Mucosa of descending colon (tissue), 3 donors: ENCODE results near the gene ASIC5. TPM values are rescaled to one million over a fixed set of nuclear protein-coding genes. Genes with fewer than 3 reads are reported as not detected.

Experiments used
- ATAC-seq: fragments of 200-7000 bp; cut with Tn5 transposase; one replicate; pipeline ENCODE4 v1.9.1; 2020; ENCODE audit warnings: mild to moderate bottlenecking, moderate library complexity
- DNase-seq, 3 donors: peaks; one replicate each; pipeline ENCODE4 v3.0.0-alpha.2; 2020
- H3K36me3 ChIP-seq: fragments of 200-600 bp; one replicate; pipeline ENCODE4 v1.8.0; 2021; ENCODE audit warnings: low read depth, mild to moderate bottlenecking
- H3K4me1 ChIP-seq: fragments of 200-600 bp; one replicate; pipeline ENCODE4 v1.8.0; 2021; ENCODE audit warnings: low read depth, mild to moderate bottlenecking
- H3K4me3 ChIP-seq: fragments of 200-600 bp; one replicate; pipeline ENCODE4 v1.8.0; 2021; ENCODE audit warnings: mild to moderate bottlenecking
- H3K9me3 ChIP-seq: fragments of 200-600 bp; one replicate; pipeline ENCODE4 v1.8.0; 2021; ENCODE audit warnings: mild to moderate bottlenecking
- intact Hi-C, 2 donors: fragments of 100-400 bp; cut with DNase I in 1 of 2; cut with micrococcal nuclease in 1 of 2; formaldehyde crosslinking; loops; one replicate each; pipeline versions ENCODE4 v1.11.0 to v1.11.1; 2022; cut with DNase I, micrococcal nuclease
- total RNA-seq, 3 donors: library from RNA; stranded (reverse); fragmentation: NEBNext Ultra II Directional in 2 of 3; extraction: Animal tissue kit (Norgen Biotek cat#: 25700) in 2 of 3; gene quantifications; one replicate each; pipeline versions ENCODE4 v1.2.1 to v1.2.4, GENCODE V29; 2021 to 2023
- TF ChIP-seq, protein P1 (sequence below): fragments of 200-600 bp; IDR thresholded peaks from one replicate; pipeline ENCODE4 v1.8.0; 2022; ENCODE audit warnings: antibody characterized with exemption, mild to moderate bottlenecking
- donor health status: DM: no; HTN: no; CAD: no; lungs with moderate emphysema.
- donor health status: DM: no; HTN: no; CAD: no.
- donor health status: DM: no; HTN: yes; CAD: no.

Gene ASIC5
- total RNA-seq, 3 donors from 2014 or later: not detected

DNA sequence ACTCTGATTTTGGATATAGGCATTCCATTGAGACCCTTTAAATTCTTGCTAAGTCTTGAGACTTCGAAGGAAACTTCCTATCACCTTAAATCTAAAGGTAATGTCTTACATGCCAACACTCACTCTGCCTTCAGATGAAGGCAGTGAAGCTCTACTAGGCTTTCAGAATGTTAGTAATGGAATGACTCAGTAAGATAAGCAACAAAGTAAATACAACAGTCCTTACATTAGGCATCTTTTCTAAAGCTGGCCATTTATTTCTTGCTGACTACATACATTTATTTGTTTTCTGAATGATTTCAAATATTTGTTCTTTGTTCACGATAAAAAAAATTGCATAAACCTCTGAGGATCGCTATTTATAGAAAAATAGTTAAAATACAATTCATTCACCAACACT lies 43.5 kb downstream of the ASIC5 start:
- no peaks in the 10 kb centered on the region for H3K36me3 ChIP-seq
- DNase-seq (no peak), ATAC-seq (no peak)
- TF ChIP-seq, protein P1, sequence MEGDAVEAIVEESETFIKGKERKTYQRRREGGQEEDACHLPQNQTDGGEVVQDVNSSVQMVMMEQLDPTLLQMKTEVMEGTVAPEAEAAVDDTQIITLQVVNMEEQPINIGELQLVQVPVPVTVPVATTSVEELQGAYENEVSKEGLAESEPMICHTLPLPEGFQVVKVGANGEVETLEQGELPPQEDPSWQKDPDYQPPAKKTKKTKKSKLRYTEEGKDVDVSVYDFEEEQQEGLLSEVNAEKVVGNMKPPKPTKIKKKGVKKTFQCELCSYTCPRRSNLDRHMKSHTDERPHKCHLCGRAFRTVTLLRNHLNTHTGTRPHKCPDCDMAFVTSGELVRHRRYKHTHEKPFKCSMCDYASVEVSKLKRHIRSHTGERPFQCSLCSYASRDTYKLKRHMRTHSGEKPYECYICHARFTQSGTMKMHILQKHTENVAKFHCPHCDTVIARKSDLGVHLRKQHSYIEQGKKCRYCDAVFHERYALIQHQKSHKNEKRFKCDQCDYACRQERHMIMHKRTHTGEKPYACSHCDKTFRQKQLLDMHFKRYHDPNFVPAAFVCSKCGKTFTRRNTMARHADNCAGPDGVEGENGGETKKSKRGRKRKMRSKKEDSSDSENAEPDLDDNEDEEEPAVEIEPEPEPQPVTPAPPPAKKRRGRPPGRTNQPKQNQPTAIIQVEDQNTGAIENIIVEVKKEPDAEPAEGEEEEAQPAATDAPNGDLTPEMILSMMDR: no peak
- H3K9me3 ChIP-seq: no peaks in the 10 kb centered on the region
- intact Hi-C loops: no loop called here
- no peaks in the 10 kb centered on the region for H3K4me1 ChIP-seq
- H3K4me3 ChIP-seq: no peak overlapping the region

DNA sequence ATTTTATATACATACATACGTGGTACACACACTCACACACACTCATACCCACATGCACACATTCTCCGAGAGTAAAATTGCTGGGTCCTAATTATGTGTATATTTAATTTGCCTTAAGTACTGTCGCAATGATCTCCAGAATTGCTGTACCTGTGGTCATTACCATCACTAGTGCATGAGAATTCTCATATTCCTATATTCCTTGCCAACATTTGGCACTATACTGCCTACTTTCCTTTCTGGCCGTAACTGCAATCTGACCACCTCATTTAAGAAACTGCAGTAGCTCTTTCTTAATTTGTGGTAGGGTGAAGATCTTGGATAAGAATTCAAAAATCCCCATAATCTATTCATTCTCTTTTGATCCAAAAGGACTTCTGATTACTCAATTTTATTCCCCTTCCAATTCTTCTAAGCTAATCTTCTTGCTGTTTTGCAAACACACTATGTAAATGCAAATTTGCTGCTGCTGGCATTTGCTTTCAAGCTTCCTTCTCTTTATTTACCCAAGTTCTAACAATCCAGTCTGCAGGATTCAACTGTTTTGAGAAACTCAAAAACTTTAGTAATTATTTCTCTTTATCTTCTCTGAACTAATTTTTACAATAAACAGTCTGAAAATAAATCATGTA lies 45.1 kb downstream of the ASIC5 start:
- TF ChIP-seq, protein P1: no peak
- H3K9me3 ChIP-seq: no peaks in the 10 kb centered on the region
- H3K4me3 ChIP-seq: no peak overlapping the region
- intact Hi-C loops: no loop called here
- H3K4me1 ChIP-seq: no peaks in the 10 kb centered on the region
- no peaks in the 10 kb centered on the region for H3K36me3 ChIP-seq
- DNase-seq (no peak), ATAC-seq (no peak)

DNA sequence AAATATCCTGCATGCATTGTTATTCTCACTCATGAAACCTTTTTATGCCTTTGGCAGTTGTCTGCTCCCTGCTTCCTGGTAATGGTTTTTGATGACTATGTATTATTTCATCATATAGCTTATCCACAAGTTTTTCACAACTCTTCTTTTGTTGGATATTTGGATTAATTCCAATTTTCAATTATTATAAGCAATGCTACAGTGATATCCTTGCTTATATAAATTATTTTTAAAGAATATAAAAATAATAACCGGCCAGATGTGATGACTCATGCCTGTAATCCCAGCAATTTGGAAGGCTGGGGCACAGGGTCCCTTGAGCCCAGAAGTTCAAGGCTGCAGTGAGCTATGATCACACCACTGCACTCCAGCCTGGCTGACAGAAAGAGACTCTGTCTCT lies 47.0 kb downstream of the ASIC5 start:
- TF ChIP-seq, protein P1: no peak
- no peaks in the 10 kb centered on the region for H3K36me3 ChIP-seq
- H3K9me3 ChIP-seq: no peaks in the 10 kb centered on the region
- intact Hi-C loops: loop anchor here (10.0 kb wide), 1 partner anchor 136 kb away; the partner anchor contains the start of gene CTSO (in 2 of the 2)
- no peak for ATAC-seq
- no peak overlapping the region for H3K4me3 ChIP-seq
- no peak for DNase-seq
- H3K4me1 ChIP-seq: no peaks in the 10 kb centered on the region

DNA sequence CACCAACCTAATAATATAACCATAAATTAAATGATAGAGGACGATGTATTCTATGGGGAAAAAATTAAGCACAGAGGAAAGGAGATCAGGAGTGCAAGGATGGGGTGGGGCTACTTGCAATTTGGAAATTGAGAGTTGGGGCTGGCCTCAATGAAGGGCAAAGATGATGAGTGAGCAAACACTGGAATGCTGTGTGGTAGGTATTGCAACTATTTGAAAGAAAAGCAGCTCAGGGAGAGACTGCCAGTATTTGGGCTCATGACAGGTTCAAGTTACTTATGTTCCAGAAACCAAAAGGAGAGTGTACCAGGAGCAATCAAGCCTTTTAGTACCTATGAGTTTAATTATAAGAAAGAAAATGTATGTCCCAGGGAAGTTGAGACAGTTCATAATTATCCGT lies 47.4 kb downstream of the ASIC5 start:
- no peaks in the 10 kb centered on the region for H3K9me3 ChIP-seq
- no peak overlapping the region for H3K4me3 ChIP-seq
- no peak for ATAC-seq
- H3K36me3 ChIP-seq: no peaks in the 10 kb centered on the region
- DNase-seq: no peak
- H3K4me1 ChIP-seq: no peaks in the 10 kb centered on the region
- intact Hi-C loops: loop anchor here (10.0 kb wide), 1 partner anchor 136 kb away; the partner anchor contains the start of gene CTSO (in 2 of the 2)
- TF ChIP-seq, protein P1: no peak

DNA sequence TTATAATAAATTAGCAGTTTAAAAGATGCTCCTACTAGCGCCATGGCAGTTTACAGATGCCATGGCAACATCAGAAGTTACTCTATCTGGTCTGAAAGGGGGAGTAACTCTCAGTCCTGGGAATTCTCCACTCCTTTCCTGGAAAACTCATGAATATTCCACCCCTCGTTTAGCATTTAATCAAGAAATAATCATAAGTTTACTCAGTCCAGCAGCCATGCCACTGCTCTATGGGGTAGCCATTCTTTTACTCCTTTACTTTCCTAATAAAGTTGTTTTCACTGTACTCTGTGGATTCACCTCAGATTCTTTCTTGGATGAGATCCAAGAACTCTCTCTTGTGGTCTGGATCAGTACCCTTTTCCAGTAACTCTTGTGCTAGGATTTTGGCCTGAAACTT lies 55.0 kb downstream of the ASIC5 start:
- intact Hi-C loops: loop anchor here (10.0 kb wide), 1 partner anchor 144 kb away; the partner anchor contains the start of gene CTSO (in 2 of the 2)
- Histone ChIP-seq H3K4me1 (no peaks in the 10 kb centered on the region), H3K36me3 (no peaks in the 10 kb centered on the region), H3K4me3 (no peak overlapping the region), H3K9me3 (no peaks in the 10 kb centered on the region)
- ATAC-seq (no peak), DNase-seq (no peak)
- TF ChIP-seq, protein P1: no peak
